ENCODE data around the gene INTS11. TPM values are rescaled to one million over a fixed set of nuclear protein-coding genes. Genes with fewer than 3 reads are reported as not detected.

INTS11 gene
- total RNA-seq = 100 to 1,000 TPM in 1 of 3 donors, 10 to 100 TPM in 2; 89.9 to 127 (median 95.5) TPM
- long read RNA-seq, donor 1, transcript INTS11-248 (18 exons, 2,263 nt) = minor isoform, 7 of 165 reads
- long read RNA-seq, donor 1, transcript INTS11-208 (17 exons, 2,148 nt) = major isoform, 80 of 165 reads
- long read RNA-seq, donor 1, partial matches to known transcripts = 36 of 165 reads
- long read RNA-seq, donor 1, other reads (novel, unspliced or antisense) = 41 of 165 reads
- long read RNA-seq, donor 2, transcript INTS11-208 (17 exons, 2,148 nt) = major isoform, 44 of 63 reads
- long read RNA-seq, donor 2, partial matches to known transcripts = 4 of 63 reads
- long read RNA-seq, donor 2, other reads (novel, unspliced or antisense) = 12 of 63 reads

DNA sequence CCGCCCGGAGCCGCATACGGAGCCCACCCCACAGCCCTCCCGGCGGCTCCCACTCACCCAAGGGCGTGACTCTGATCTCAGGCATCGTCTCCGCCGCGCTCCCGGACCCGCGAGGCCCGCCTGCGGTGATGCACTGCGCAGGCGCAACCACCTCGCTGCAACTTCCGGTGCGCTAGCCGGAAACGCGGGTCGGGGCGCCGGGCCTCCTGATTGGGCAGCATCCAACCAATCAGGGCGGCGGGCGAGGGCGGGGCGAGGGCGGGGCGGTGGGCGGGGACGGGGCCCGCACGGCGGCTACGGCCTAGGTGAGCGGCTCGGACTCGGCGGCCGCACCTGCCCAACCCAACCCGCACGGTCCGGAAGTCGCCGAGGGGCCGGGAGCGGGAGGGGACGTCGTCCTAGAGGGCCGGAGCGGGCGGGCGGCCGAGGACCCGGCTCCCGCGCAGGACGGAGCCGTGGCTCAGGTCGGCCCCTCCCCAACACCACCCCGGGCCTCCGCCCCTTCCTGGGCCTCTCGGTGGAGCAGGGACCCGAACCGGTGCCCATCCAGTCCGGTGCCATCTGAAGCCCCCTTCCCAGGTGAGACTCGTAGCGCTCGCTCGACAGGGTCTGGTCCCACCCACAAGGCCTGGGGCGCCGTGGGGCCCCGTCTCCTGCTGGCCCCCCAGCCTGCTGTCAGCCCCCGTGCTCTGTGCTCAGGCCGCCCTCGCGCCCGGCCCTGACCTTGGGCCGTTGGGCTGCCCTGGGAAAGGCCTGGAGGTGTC is at the start of gene INTS11, which contains the start of gene CPTP:
INTS11 (minus strand) TSS at position 137 of the 764 bp plus-strand sequence; CDS start at position 85, 52 bp downstream.
CPTP (plus strand) TSS at position 279 of the 764 bp plus-strand sequence. CDS start 2,109 bp downstream, outside the sequence.
- ATAC-seq (peak; percentile 91), DNase-seq (peak; percentile 93 to 97 (median 96))
- Histone ChIP-seq H3K36me3 (ENCODE audit: low read depth) (peaks cover 3% of the 10 kb centered on the region), H3K4me1 (ENCODE audit: low read depth) (peaks cover 23% of the 10 kb centered on the region), H3K4me3 (peak within 1 kb of the TSS; percentile 84), H3K9me3 (no peaks in the 10 kb centered on the region)
- intact Hi-C loops (cut with DNase I, micrococcal nuclease) = no loop called here
- TF ChIP-seq, protein P1, sequence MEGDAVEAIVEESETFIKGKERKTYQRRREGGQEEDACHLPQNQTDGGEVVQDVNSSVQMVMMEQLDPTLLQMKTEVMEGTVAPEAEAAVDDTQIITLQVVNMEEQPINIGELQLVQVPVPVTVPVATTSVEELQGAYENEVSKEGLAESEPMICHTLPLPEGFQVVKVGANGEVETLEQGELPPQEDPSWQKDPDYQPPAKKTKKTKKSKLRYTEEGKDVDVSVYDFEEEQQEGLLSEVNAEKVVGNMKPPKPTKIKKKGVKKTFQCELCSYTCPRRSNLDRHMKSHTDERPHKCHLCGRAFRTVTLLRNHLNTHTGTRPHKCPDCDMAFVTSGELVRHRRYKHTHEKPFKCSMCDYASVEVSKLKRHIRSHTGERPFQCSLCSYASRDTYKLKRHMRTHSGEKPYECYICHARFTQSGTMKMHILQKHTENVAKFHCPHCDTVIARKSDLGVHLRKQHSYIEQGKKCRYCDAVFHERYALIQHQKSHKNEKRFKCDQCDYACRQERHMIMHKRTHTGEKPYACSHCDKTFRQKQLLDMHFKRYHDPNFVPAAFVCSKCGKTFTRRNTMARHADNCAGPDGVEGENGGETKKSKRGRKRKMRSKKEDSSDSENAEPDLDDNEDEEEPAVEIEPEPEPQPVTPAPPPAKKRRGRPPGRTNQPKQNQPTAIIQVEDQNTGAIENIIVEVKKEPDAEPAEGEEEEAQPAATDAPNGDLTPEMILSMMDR (IDR thresholded peaks at IDR 0.05) = no peak

DNA sequence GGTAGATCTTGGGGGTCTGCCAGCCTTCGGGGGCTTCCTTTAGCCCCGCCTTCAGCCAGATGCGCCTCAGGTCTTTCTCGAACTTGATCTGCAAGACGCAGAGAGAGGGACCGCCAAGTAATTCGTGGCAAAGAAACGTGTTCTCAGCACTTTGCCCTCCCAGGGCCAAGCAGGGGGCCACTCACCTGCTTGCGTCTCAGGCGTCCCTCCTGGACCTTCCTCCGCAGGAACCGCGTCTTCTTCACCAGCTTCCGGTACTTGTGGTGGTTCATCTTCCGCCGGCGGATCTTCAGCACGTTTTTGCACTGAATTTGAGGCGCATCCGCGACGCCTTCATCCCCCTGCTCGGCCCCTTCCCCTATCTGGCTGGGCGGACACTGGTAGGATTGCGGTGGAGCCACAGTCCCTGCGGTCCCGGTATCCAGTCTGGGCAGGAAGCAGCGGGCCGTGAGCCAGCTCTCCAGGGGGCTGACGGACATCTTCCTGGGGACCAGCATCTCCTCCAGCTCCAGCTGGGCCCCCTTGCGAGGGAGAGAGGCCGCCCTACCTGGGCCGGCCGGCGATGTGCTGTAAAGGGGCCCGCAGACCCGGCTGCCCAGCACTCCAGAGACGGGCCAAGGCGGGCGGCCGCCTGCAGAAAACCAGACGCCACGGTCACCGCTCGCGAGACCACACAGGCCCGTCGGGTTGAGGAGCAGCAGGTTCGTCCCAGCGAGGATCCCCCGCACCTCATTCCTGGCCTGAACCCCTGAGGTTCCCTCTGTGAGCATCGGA is 49.5 kb upstream of the INTS11 start:
- TF ChIP-seq, protein P1 (IDR thresholded peaks at IDR 0.05) = no peak
- Histone ChIP-seq H3K36me3 (ENCODE audit: low read depth) (no peaks in the 10 kb centered on the region), H3K4me3 (peak overlapping the region; percentile 98), H3K9me3 (no peaks in the 10 kb centered on the region), H3K4me1 (ENCODE audit: low read depth) (peaks cover 26% of the 10 kb centered on the region)
- DNase-seq (peak in 2 of 3 donors; percentile 50 to 63), ATAC-seq (no peak)
- intact Hi-C loops (cut with DNase I, micrococcal nuclease) = loop anchor here in 1 of 2 donors (2.0 kb wide), 1 partner anchor 21 kb away; no protein-coding TSS in a partner anchor

DNA sequence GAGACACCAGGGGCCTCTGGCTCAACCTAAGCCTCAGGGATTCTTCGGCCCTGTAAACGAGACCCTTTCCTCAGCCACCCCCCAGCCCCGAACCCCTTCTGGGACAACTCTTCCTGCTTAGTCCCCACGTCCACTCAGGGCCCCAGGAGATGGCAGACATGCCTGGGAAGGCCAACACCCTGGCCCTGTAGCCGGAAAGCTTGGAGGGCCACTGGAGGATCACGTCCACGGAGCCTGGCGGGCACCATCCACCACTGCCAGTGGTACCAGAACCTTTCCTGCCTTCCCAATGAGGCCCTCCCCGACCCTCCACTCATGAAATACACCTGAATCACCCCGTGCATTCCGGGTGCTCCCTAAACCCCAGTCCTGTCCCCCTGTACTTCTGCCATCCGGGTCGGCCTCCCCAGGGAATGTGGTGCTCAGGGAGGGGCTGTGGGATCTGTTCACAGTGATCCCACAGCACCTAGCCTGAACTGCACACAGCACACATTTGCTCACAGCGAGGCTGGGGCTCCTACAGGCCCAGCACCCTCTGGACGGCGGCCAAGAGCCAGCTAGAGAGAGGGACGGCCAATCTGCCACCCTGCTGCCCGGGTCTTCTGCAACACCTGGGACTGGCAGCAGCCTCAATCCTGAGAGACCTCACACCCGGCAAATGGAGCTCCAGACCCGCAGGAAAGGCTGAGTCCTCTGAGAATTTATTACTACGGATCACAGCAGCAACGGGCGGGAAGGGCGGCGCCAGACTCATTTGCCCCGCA is 48.8 kb upstream of the INTS11 start:
- intact Hi-C loops (cut with DNase I, micrococcal nuclease) = no loop called here
- TF ChIP-seq, protein P1 (IDR thresholded peaks at IDR 0.05) = no peak
- DNase-seq = no peak
- H3K4me3 ChIP-seq = no peak overlapping the region
- no peaks in the 10 kb centered on the region for H3K9me3 ChIP-seq
- H3K4me1 ChIP-seq (ENCODE audit: low read depth) = peaks cover 26% of the 10 kb centered on the region
- H3K36me3 ChIP-seq (ENCODE audit: low read depth) = no peaks in the 10 kb centered on the region
- no peak for ATAC-seq

DNA sequence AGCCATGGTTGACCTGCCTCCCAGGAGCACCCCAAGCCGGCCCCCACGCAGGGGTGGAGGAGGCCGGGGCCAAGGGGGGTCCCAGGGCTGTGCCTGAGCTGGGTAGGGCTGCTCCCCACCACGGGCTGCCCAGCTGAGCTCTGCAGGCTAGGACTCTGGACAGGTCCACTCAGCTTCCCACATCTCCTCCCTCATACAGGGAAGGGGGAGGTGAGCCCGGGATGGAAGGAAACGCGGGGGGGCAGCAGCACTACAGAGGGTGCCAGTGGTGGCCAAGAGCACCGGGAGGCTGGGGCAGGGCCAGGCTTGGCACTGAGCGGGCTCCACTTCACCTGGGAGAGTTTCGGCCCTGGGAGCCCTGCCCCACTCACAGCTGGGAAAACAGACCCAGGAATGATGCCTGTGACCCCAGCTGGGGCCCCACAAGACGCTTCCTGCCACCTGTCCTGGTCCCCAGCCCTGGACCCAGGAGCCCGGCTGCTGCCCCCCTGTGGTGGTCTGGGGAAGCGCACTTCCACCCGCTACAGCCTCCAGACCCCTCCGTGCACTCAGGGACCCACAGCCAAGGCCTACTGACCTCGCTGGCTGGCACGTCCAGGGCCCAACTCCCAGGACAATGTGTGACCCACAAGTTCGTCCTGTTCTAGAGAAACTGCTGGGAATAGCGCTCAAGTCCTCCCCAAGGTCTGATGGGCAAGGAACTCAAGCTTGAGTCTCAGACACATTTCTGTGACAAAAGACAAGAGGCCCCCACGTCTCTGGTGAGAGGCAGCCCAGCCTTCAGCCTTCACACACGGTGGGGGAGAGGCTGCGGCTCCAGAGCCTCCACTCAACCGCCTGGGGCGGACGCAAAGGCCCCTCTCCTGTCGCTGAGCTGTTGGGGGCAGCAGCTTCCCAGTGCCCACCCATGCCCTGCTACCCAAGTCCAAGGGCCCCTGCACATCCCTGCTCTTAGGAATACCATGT is 47.6 kb upstream of the INTS11 start:
- H3K36me3 ChIP-seq (ENCODE audit: low read depth) = no peaks in the 10 kb centered on the region
- intact Hi-C loops (cut with DNase I, micrococcal nuclease) = no loop called here
- ATAC-seq (peak; percentile 58), DNase-seq (peak; percentile 79 to 83 (median 80))
- peaks cover 26% of the 10 kb centered on the region for H3K4me1 ChIP-seq (ENCODE audit: low read depth)
- TF ChIP-seq, protein P1 (IDR thresholded peaks at IDR 0.05) = peak; percentile 98
- H3K9me3 ChIP-seq = no peaks in the 10 kb centered on the region
- no peak overlapping the region for H3K4me3 ChIP-seq
